ENCODE measurements around the gene CCDC40.

Gene CCDC40

DNA sequence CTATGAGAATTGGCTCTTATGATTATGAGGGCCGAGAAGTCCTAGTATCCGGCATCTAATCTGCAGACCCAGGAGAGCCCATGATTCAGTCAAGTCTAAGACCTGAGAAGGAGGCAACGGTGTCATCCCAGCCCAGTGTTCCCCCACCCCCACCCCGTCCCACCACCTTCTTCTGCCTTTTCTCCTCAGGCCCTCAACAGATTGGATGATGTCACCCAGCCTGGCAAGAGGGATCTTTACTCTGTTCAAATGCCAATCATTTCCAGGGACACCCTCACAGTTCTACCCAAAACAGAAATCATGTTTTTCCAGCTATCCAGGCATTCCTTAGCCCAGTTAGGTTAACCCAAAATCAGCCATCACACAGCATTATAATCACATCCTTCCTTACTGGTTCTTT is 54.9 kb downstream of the CCDC40 start:
- DNase-seq (ENCODE audit: low read depth): no peak
- no peak for TF ChIP-seq CTCF (conservative IDR thresholded peaks at IDR 0.05; ENCODE audit: control insufficient read depth, insufficient read depth, low read depth, low read length)
- no peak overlapping the region for H3K4me3 ChIP-seq (ENCODE audit: control insufficient read depth, low read depth, low read length)

GRCh38 chr17:80092959-80093358 is 56.5 kb downstream of the CCDC40 start:
- H3K4me3 ChIP-seq (ENCODE audit: control insufficient read depth, low read depth, low read length): no peak overlapping the region
- DNase-seq (ENCODE audit: low read depth): no peak
- no peak for TF ChIP-seq CTCF (conservative IDR thresholded peaks at IDR 0.05; ENCODE audit: control insufficient read depth, insufficient read depth, low read depth, low read length)

GRCh38 chr17:80095038-80095843 is 58.8 kb downstream of the CCDC40 start:
- no peak for TF ChIP-seq CTCF (conservative IDR thresholded peaks at IDR 0.05; ENCODE audit: control insufficient read depth, insufficient read depth, low read depth, low read length)
- no peak overlapping the region for H3K4me3 ChIP-seq (ENCODE audit: control insufficient read depth, low read depth, low read length)
- no peak for DNase-seq (ENCODE audit: low read depth)

DNA sequence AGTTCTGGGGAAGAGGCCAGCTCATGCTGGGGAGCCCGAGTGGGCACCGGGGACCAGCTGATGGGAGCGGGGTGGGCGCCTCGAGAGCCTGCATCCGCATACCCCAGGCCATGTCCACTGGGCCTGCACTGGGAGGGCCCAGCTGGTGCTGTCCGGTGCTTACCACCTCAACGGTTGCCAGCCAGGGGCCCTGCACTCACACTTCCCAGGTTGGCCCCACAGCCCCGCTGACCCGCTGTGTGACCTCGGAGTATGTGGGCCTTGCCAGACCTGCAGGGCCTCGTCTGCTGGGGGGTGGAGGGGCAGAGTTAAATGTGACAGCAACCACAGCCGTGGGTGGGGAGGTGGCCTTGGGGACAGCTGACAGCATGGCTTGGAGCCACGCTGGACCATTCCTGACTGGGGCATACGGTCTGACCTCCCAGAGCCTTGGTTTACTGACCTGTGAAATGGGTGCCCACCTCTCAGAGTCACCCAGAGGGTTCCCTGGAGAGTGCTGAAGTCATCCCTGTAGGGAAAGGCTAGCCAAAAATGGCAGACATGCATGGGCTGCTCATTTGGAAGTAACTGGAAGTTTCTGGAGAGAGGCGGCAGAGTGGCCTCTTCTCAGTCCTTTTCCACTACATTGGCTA is 59.5 kb downstream of the CCDC40 start:
- no peak for DNase-seq (ENCODE audit: low read depth)

DNA sequence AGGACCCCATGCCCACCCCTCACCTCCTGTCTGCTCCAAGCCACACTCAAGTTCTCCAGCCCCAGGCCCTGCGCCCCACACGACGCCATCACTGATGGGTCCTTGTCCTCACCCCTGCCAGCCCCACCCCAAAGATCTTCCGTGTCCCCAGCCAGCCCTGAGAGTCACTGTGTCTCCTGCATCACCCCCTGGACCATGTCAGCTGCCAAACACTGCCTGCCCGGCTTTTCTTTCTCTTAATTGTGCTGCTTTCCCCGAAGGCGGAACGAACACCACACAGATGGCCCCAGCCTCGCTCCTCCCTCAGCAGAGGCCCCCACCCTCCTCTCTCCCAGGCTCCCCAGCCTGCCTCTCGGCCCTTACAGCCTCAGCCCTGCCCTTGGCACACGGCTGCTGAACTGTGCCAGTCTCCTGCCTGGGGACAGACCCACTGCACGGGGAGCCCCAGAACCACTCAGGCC is 60.1 kb downstream of the CCDC40 start:
- DNase-seq (ENCODE audit: low read depth): no peak
- H3K4me3 ChIP-seq (ENCODE audit: control insufficient read depth, low read depth, low read length): no peak overlapping the region
- TF ChIP-seq CTCF (conservative IDR thresholded peaks at IDR 0.05; ENCODE audit: control insufficient read depth, insufficient read depth, low read depth, low read length): no peak

More for the DNA sequence above, 59.5 kb downstream of the CCDC40 start:
- no peak for TF ChIP-seq CTCF (conservative IDR thresholded peaks at IDR 0.05; ENCODE audit: control insufficient read depth, insufficient read depth, low read depth, low read length)
- H3K4me3 ChIP-seq (ENCODE audit: control insufficient read depth, low read depth, low read length): no peak overlapping the region

DNA sequence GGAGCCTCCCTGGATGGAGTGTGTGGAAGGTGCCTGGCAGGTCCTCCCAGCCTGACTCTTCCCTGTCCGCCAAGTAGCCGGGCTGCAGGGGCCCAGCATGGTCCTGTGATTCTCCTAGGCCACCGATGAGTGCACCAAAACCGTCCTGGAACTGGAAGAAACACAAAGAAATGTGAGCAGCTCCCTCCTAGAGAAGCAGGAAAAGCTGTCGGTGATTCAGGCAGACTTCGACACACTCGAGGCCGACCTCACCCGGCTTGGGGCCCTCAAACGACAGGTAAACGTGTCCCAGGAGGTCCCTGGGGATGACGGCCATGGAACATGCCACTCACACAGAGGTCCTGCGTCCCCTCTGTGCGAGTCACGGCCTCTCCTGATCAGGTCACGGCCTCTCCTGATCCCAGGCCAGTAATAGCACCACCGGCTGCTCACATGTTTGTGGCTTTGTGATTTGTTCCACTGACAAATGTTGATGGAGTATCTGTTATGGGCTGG is 60.7 kb downstream of the CCDC40 start:
- TF ChIP-seq CTCF (conservative IDR thresholded peaks at IDR 0.05; ENCODE audit: control insufficient read depth, insufficient read depth, low read depth, low read length): no peak
- H3K4me3 ChIP-seq (ENCODE audit: control insufficient read depth, low read depth, low read length): no peak overlapping the region
- no peak for DNase-seq (ENCODE audit: low read depth)

Measured in fibroblast of mammary gland (primary cell).